CD4-positive, alpha-beta T cell treated with Interleukin-15 for 4 hours (primary cell): ENCODE data around the gene CBL.

Experiments
- DNase-seq: peaks from one replicate; pipeline ENCODE4 v3.0.0-alpha.2; 2020; ENCODE audit warnings: low spot score

CBL gene

DNA sequence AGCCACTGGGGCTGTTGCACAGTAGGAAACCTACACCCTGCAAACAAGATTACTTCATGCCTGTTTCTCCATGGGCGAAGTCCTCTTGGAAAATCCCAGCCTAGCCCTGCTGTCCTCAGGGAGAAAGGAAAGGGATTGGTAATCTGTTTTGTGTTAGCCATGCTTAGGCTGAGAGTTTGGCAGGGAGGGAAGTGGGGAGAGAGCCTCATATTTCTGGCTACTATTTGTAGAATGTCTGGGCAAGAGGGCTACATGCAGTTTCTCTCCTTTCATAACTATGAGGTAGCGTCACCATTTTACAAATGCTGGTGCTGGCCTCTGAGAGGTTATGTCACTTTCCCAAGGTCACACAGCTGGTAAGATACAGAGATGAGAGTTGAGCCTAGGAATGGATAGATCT, 141.1 kb downstream of the CBL start:
- DNase-seq: no peak

DNA sequence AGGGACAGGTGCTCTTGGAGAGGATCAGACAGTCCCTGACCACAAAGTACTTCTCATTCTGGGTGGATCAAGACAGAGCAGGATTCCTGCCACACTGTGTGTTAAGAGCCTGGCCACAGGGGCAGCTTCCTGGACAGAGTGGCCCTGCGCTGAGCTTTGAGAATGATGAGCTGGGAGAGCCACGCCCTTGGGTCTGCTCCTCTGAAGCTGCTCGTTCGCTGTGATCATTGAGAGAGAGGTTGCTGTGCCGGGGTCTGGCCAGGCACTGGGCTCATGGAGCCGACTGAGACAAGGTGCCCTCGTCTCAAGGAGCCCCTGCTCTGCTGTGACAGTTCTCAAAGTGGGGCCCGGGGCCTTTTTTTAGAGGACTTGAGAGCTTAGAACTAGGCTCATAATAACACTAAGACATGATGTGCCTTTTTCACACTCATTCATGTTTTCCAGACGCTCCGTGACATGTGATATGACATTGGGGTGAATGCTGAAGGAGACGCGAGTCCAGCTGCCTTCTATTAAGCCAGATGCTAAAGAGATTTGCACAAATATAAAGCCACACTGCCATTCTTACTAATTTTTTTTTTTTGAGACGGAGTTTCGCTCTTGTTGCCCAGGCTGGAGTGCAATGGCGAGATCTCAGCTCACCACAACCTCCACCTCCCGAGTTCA, 141.9 kb downstream of the CBL start:
- DNase-seq: no peak

DNA sequence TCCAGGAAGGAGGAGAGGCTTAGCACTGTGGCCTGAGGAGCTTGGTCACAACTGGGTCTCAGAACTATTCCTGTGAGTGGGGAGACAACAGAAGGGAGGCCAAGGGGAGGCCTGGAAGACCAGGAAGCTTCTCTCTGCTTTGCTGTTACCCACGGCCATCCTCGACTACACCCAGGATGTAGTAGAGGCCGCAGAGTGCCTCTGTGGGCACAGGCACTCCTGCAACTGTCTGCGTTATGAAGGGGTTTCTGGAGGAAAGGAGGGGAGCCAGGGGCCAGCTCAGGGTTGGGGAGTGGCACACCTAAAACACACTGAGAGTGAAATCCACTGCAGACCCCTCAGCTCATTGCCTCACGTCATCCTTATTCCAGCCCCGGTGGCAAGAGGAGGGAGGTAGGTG, 144.2 kb downstream of the CBL start:
- no peak for DNase-seq

DNA sequence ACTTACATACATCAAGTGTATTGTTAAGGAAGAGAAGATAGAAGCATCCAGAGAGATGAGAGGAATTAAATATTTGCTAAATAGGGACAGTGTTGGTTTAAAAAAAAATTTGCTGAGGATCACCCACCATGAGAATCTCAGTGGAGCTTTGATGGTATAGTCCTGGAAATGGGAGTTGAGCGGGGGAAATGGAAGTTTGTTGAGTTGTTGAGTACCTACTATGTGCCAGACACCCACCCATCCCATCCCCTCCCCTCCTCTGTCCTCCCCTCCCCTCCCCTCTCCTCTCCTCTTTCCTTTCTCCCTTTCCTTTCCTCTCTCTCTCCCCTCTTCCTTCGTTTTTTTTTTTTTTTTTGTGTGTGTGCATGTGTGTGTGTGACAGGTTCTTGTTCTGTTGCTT, 145.1 kb downstream of the CBL start:
- DNase-seq: no peak

DNA sequence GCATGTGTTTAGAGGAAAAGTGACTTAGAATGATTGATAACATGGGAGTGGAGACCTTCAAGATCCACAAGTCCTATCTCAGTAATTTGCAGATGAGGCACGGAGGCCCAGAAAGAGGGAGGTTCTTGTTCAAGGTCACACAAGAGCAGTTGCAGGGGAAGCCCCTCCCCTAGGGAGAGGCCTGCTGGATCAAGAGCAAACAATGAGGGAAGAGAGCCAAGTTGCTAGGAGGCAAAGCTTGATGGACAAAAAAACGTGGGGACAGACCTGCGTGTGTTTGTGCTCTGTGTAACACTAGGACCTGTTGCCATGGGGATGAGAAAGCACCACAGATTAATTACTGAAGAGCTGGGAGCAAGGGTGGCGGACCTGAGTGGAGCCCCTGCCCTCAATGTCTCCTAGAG, 146.7 kb downstream of the CBL start:
- DNase-seq: no peak

DNA sequence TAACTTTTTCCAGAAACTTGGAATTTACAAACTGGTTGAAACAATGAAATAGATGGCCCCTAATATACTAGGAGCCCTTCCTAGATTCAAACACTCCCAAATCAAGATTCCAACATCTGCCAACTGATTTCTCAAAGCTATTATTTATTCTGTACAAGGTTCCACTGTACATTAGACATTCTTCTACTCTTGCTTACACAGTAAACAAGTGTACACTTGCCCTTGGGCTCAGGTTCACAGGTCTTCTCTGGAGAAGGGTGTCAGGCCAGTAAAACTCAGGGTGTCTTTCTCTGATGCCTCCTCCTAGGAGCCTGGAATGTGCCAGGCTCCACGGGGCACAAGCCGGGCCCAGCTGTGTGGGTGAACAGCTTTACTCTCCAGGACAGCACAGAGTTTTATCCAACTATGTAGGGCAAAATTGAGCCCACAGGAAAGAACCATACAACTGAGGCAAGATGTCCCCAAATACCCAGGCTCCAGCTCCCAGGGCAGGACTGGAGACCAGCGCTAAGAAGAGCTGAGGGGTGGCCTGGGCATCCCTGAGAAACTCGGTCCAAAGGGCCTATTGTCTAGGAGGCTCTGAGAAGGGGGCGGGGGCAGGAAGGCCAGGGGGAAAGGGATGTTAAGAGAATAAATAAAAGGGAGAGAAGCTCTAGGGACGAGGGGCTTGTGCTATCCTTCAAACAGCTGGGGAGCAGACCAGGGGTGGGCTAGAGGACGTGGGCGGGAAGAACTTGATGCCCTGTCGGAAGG, 149.1 kb downstream of the CBL start:
- no peak for DNase-seq

DNA sequence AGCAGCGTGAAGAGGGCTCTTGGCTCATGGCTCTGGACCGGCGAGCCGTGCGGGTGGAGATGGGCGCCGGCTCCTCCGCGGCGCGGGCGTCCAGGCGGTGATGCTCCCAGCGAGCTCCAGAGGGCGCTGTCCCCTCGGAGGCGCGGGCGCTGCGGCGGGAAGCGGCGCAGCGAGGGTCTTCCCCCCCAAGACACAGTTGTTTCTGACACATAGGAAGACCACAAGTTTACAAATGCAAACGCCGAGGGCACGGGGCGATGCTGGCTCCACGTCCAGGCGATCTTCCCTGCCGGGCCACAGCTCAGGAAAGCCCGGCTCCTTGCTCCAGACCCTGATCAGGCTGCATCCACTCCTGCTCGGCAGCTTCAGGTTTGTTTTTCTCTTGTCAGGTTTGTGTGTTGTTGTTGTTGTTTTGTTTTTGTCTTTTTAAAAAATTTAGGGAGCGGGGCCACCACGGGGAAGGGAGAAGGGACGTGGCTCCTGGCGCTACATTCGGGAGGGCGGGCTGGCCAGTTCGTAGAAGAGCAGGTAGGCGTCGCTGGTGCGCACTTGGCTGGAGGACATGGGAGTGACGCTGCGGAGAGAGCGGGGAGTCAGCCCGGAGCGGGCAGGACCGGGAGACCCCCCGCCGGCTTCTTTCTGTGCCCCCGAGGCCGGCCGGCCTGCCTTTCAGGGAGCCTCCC, 150.4 kb downstream of the CBL start:
- DNase-seq: peak; percentile 68

DNA sequence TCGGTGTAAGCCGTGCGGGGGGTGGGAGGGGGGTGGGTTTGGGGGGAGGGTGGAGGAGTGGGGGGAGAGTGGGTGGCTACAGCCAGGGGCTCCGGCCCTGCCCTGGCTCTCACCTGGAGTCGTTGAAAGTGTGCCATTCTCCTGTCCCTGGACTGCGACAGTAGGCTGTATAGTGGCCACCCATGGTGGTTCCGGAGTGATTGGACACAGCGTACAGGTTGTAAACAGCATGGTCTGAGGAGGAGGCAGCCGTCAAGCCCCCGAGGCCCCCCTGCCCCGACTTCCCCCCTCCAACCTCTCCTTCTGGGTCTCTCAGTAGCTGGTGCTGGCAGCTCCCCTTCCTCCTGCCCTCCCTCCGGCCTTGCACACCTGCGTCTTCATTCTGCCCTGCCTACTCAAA, 150.9 kb downstream of the CBL start:
- no peak for DNase-seq
